ENCODE data around the gene DCC.

DNA sequence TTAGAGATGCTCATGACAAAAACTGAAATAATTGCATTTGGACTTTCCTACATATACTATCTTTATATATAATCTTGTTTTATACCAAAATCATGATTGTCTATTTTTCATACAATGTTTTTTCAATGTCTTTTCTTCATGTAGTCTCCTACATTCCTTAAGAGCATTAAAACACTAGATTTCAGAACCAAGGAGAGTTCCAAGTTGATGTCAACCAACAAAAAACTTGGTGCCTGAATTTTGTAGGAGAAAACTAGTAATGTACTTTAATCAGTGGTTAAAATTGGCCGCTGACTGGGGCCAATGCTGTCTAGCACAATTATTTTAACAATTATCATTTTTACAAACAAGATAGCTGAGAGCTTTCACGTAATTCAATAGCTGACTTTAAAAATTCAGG lies 678.8 kb downstream of the DCC start:
- TF ChIP-seq, protein P1, sequence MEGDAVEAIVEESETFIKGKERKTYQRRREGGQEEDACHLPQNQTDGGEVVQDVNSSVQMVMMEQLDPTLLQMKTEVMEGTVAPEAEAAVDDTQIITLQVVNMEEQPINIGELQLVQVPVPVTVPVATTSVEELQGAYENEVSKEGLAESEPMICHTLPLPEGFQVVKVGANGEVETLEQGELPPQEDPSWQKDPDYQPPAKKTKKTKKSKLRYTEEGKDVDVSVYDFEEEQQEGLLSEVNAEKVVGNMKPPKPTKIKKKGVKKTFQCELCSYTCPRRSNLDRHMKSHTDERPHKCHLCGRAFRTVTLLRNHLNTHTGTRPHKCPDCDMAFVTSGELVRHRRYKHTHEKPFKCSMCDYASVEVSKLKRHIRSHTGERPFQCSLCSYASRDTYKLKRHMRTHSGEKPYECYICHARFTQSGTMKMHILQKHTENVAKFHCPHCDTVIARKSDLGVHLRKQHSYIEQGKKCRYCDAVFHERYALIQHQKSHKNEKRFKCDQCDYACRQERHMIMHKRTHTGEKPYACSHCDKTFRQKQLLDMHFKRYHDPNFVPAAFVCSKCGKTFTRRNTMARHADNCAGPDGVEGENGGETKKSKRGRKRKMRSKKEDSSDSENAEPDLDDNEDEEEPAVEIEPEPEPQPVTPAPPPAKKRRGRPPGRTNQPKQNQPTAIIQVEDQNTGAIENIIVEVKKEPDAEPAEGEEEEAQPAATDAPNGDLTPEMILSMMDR (IDR thresholded peaks at IDR 0.05): no peak
- TF ChIP-seq POLR2A (IDR thresholded peaks at IDR 0.05): no peak

Data from thyroid gland (tissue), 4 donors.